NCI-H1092 (cell line): ENCODE data around the gene RPS6KA2.
A peak's percentile ranks its signal among the peaks of the same experiment; 100 is the strongest.
"Not testable (repeated sequence)": the region's sequence is repeated elsewhere in the genome, so short reads cannot be mapped to it uniquely, and the experiment has no call there.

ENCODE experiments used
- DNase-seq: peaks from one replicate; lab custom pipeline; 2025; lab: John Stamatoyannopoulos, UW

Gene RPS6KA2

GRCh38 chr6:166393535-166393823, 233.6 kb downstream of the RPS6KA2 start:
- no peak for DNase-seq

GRCh38 chr6:166392755-166393534, 234.1 kb downstream of the RPS6KA2 start:
- DNase-seq: not testable (repeated sequence)

GRCh38 chr6:166389119-166389518, 237.9 kb downstream of the RPS6KA2 start:
- DNase-seq: no peak

- no peak for DNase-seq
Measured at GRCh38 chr6:166388290-166389004, 238.6 kb downstream of the RPS6KA2 start.

- DNase-seq: no peak
Measured at GRCh38 chr6:166387642-166388289, 239.3 kb downstream of the RPS6KA2 start.

- DNase-seq: not testable (repeated sequence)
Measured at GRCh38 chr6:166387098-166387497, 240.0 kb downstream of the RPS6KA2 start.

- no peak for DNase-seq
Measured at GRCh38 chr6:166386111-166386510, 240.9 kb downstream of the RPS6KA2 start.

GRCh38 chr6:166383802-166384363, 243.2 kb downstream of the RPS6KA2 start:
- not testable (repeated sequence) for DNase-seq

GRCh38 chr6:166382933-166383801, 243.9 kb downstream of the RPS6KA2 start, which contains the start of gene MPC1:
Gene MPC1, minus strand, starts transcription at chr6:166382940. Its CDS starts 64 bp downstream, at chr6:166382876.
- DNase-seq: peak; percentile 98

GRCh38 chr6:166382500-166382932, 244.5 kb downstream of the RPS6KA2 start:
- DNase-seq: no peak

GRCh38 chr6:166381733-166382499, 245.1 kb downstream of the RPS6KA2 start:
- DNase-seq: peak; percentile 47

GRCh38 chr6:166381381-166381732, 245.7 kb downstream of the RPS6KA2 start:
- no peak for DNase-seq

GRCh38 chr6:166379800-166380199, 247.3 kb downstream of the RPS6KA2 start:
- DNase-seq: peak; percentile 30

GRCh38 chr6:166379103-166379586, 247.9 kb downstream of the RPS6KA2 start:
- no peak for DNase-seq

GRCh38 chr6:166377721-166378120, 249.3 kb downstream of the RPS6KA2 start:
- DNase-seq: no peak

- DNase-seq: no peak
Measured at GRCh38 chr6:166375013-166375412, 252.0 kb downstream of the RPS6KA2 start.

GRCh38 chr6:166370489-166370888, 256.6 kb downstream of the RPS6KA2 start:
- DNase-seq: no peak

- no peak for DNase-seq
Measured at GRCh38 chr6:166369782-166370181, 257.3 kb downstream of the RPS6KA2 start.

GRCh38 chr6:166366921-166367320, 260.1 kb downstream of the RPS6KA2 start:
- DNase-seq: no peak

- no peak for DNase-seq
Measured at GRCh38 chr6:166365806-166366205, 261.2 kb downstream of the RPS6KA2 start.

- DNase-seq: no peak
Measured at GRCh38 chr6:166365221-166365620, 261.8 kb downstream of the RPS6KA2 start.
